Measurements from ENCODE around the gene CMIP. TPM values are rescaled to one million over a fixed set of nuclear protein-coding genes. Genes with fewer than 3 reads are reported as not detected.

The CMIP gene
- total RNA-seq, 1 experiment from 2014 or later = 48.2 TPM

- Histone ChIP-seq H3K56ac (ENCODE audit: insufficient read length, low read depth, low read length) (no peak overlapping the region), H3K4ac (ENCODE audit: low read depth, low read length) (no peak overlapping the region), H3K27ac (ENCODE audit: insufficient read length, low read depth, low read length) (no peak overlapping the region), H4K20me1 (ENCODE audit: control insufficient read depth, insufficient read depth, insufficient read length) (no peaks in the 10 kb centered on the region), H3K9me3 (ENCODE audit: control insufficient read depth, low read depth, low read length) (no peaks in the 10 kb centered on the region), H3K23ac (ENCODE audit: insufficient read length, low read depth, low read length) (no peak overlapping the region), H3K14ac (ENCODE audit: insufficient read depth, low read length) (no peak overlapping the region), H4K8ac (replicated peaks; ENCODE audit: insufficient read length, low read depth, low read length) (no peak overlapping the region), H2AK5ac (ENCODE audit: insufficient read length, low read length) (no peak overlapping the region), H3K4me2 (ENCODE audit: insufficient read depth, insufficient read length, low read length) (no peak overlapping the region), H3K18ac (ENCODE audit: insufficient read length, low read depth, low read length) (no peak overlapping the region), H3K4me1 (ENCODE audit: insufficient read depth, low read length) (no peaks in the 10 kb centered on the region; the same call in 1 of the 2 replicates), H3T11ph (ENCODE audit: low read length) (no peak overlapping the region), H4K91ac (ENCODE audit: insufficient read length, low read depth, low read length) (no peak overlapping the region), H3K9ac (ENCODE audit: extremely low read depth, insufficient read length, low read length) (no peak overlapping the region), H2BK12ac (ENCODE audit: insufficient read length, low read depth, low read length) (no peak overlapping the region), H2BK5ac (ENCODE audit: insufficient read length, low read length) (no peak overlapping the region), H3K79me1 (ENCODE audit: insufficient read depth, low read depth, low read length, poor library complexity, severe bottlenecking) (peaks cover 12% of the 10 kb centered on the region), H3K23me2 (ENCODE audit: insufficient read length, low read depth, low read length, poor library complexity, severe bottlenecking) (no peaks in the 10 kb centered on the region), H2BK20ac (ENCODE audit: low read depth, low read length, poor library complexity, severe bottlenecking) (no peak overlapping the region), H3K79me2 (ENCODE audit: insufficient read depth, low read length) (peaks cover 4% of the 10 kb centered on the region; the same call in 1 of the 2 replicates), H2BK15ac (ENCODE audit: low read depth, low read length) (no peak overlapping the region), H4K5ac (ENCODE audit: insufficient read length, low read depth, low read length) (no peak overlapping the region), H2BK120ac (ENCODE audit: low read depth, low read length, poor library complexity, severe bottlenecking) (no peak overlapping the region), H3K27me3 (ENCODE audit: insufficient read depth, low read length) (no peaks in the 10 kb centered on the region), H2AFZ (ENCODE audit: low read length) (no peak overlapping the region)
- Mint-ChIP-seq H3K27me3 (ENCODE audit: low read depth) (no peaks in the 10 kb centered on the region), H3K4me1 (peaks cover 19 to 25% of the 10 kb centered on the region in 2 experiments), H3K4me3 (no peak overlapping the region), H3K36me3 (ENCODE audit: insufficient read depth in 1 of 3, low read depth in 3 of 3) (peaks cover 19 to 27% (median 20%) of the 10 kb centered on the region in 3 experiments), H3K9me3 (no peaks in the 10 kb centered on the region), H3K27ac (peak overlapping the region; percentile 28 to 93 (median 90); a peak in 4 of 7 replicates)
- no peak for TF ChIP-seq CTCF (conservative IDR thresholded peaks at IDR 0.05)
- no CpG with 5 or more reads among the region's 7 CpGs for WGBS (ENCODE audit: extremely low coverage, insufficient read length, low lambda C conversion rate)
- DNase-seq = no peak
Observed at GRCh38 chr16:81514041-81514559, 69.5 kb downstream of the CMIP start.

Data from H9 (cell line).